ENCODE data around the gene ANKS4B.
"Not testable (repeated sequence)": the region's sequence is repeated elsewhere in the genome, so short reads cannot be mapped to it uniquely, and the experiment has no call there.

Gene ANKS4B

DNA sequence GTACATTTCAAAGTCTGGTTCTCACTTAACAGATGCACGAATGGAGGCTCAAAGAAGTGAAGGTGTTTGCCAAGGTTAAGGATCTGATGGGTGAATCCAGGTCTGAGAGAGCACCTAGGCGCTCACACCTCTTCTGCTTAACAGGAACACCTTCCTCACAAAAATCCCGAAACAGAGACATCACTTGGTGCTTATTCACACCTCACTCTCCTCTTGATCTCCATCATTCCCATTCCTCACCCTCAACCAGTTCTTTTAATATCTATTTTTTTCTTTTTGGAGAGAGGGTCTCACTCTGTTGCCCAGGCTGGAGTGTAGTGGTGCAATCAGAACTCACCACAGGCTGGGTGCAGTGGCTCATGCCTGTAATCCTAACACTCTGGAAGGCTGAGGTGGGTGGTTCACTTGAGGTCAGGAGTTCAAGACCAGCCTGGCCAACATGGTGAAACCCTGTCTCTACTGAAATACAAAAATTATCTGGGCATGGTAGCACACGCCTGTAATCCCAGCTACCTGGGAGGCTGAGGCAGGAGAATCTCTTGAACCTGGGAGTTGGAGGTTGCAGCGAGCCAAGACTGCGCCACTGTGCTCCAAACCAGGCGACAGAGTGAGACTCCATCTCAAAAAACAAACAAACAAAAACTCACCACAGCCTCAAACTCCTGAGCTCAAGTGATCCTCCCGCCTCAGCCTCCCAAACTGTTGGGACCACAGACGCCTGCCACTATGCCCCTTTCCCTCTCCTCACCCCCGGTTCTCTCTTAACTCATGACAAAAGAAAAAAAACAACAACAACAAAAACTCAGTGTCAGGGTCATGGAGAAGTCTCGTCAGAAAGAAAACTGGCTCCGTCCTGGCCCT lies 29.5 kb downstream of the ANKS4B start:
- DNase-seq (ENCODE audit: low read depth): no peak

- DNase-seq (ENCODE audit: low read depth): no peak
Observed at GRCh38 chr16:21263640-21264570, 30.4 kb downstream of the ANKS4B start.

DNA sequence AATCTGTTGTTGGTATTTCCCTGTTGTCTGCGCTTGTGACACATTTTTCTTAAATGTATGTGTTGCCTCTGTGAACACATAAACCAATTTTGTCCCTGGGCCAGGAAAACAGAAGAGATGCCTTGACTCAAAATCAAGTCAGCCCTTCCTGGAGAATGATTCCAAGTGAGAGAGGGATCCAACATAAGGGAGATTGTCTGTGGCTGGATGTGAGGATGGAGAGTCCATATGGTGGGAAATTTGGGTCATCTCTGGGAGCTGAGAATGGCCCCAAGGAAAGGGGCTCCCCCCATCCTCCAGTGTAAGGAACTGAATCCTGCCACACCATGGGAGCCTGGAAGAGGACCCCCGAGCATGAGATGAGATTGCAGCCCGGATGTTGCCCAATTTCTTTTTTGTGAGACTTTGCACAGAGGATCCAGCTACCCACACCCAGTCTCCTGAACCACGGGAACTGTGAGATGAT lies 31.1 kb downstream of the ANKS4B start:
- DNase-seq (ENCODE audit: low read depth): no peak

- no peak for DNase-seq (ENCODE audit: low read depth)
Observed at GRCh38 chr16:21265104-21265837, 31.8 kb downstream of the ANKS4B start.

- DNase-seq (ENCODE audit: low read depth): no peak
Observed at GRCh38 chr16:21267298-21267697, 33.8 kb downstream of the ANKS4B start.

- no peak for DNase-seq (ENCODE audit: low read depth)
Observed at GRCh38 chr16:21268236-21268635, 34.7 kb downstream of the ANKS4B start.

DNA sequence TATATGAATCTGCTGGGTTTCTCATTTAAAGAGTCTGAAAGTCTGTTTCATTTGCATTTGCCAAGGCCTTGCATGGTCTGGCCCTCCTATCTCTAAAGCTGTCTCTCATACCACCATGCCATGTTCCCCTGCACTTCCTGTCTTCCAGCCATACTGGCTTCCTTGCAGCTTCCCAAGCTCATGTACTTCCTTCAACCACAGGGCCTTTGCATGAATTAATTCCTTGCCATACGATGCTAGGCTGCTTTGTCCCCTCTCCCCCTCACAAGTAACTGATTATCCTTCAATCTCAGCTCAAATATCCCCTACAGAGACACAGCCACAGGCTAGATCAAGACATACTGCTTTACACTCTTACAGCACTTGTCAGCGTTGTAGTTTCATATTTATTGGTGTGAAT lies 38.8 kb downstream of the ANKS4B start:
- DNase-seq (ENCODE audit: low read depth): no peak

DNA sequence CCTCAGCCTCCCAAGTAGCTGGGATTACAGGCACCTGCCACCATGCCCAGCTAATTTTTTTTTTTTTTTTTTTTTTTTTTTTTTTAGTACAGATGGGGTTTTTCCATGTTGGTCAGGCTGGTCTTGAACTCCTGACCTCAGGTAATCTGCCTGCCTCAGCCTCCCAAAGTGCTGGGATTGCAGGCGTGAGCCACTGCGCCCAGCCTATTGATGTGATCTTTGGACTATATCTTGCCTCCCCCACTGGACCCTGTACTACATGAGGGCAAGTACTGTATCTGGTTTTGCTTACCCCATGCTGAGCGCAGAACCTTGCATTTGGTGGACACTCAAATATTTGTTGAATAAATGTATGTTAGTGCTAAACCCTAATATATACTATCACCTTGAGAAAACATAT lies 39.3 kb downstream of the ANKS4B start:
- DNase-seq (ENCODE audit: low read depth): not testable (repeated sequence)

GRCh38 chr16:21274172-21274726 lies 40.8 kb downstream of the ANKS4B start:
- DNase-seq (ENCODE audit: low read depth): no peak

- DNase-seq (ENCODE audit: low read depth): no peak
Observed at GRCh38 chr16:21275529-21275928, 42.0 kb downstream of the ANKS4B start.

GRCh38 chr16:21276090-21276489 lies 42.6 kb downstream of the ANKS4B start:
- DNase-seq (ENCODE audit: low read depth): no peak

- DNase-seq (ENCODE audit: low read depth): no peak
Observed at GRCh38 chr16:21277045-21277926, 43.8 kb downstream of the ANKS4B start.

DNA sequence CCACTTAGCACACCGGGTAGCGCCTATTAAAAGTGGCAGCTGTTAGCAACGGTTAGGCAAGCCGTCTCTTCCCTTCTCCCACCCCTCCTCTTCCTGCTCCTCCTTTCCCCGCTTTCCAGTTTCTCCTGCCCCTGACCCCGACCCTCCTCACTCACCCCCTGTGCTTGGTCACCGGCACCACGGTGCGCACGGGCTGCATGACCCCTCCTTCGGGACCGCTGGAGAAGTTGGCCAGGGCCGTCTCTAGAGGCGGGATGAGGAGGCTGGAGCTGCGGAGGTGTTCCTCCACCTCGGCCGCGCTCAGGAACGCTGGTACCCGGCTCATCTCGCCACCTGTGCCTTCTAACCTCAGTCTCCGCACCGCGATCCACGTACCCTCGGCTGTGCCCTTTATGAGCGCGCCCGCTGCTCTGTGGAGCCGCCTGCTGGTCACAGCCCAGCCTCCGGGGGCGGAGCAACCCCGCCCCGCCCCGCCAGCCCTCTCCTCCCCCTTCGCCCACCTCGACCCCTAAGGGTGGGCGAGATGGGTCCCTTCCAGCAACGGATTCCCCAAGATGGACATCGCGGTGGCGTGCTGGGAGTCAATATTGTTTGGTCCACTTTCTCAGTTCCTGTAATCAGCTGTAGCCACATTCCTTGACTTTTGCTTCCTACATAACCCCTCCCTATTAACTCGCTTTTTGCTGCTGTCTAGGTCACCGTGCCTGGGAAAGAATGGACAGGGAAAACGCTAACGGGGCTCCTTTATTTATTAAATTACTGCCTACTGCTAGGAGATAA lies 44.6 kb downstream of the ANKS4B start, which contains the start of gene CRYM:
Gene CRYM, minus strand, starts transcription at position 364 of the 780 bp plus-strand sequence. Its CDS starts 39 bp downstream, at position 325.
- DNase-seq (ENCODE audit: low read depth): no peak

DNA sequence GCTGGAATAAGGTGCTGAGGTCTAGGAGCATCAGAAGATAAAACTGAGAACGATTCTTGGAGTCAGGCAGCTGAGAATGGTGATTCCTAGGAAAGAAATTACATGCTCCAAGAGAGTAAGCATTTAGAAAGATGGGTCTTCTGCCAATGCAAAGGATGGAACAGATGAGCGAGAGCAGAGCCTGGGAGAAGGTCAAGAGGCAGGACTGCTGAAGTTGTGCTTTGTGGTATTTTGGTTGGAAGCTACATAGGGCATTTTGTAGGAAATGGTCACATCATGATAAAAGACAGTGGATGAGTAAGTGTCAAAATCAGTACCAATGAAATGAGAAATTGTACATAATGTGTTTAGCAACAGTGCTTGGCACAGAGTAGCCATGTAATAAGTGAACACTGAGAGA lies 46.0 kb downstream of the ANKS4B start:
- peak; percentile 83 for DNase-seq (ENCODE audit: low read depth)

- DNase-seq (ENCODE audit: low read depth): no peak
Observed at GRCh38 chr16:21281698-21282389, 48.3 kb downstream of the ANKS4B start.

DNA sequence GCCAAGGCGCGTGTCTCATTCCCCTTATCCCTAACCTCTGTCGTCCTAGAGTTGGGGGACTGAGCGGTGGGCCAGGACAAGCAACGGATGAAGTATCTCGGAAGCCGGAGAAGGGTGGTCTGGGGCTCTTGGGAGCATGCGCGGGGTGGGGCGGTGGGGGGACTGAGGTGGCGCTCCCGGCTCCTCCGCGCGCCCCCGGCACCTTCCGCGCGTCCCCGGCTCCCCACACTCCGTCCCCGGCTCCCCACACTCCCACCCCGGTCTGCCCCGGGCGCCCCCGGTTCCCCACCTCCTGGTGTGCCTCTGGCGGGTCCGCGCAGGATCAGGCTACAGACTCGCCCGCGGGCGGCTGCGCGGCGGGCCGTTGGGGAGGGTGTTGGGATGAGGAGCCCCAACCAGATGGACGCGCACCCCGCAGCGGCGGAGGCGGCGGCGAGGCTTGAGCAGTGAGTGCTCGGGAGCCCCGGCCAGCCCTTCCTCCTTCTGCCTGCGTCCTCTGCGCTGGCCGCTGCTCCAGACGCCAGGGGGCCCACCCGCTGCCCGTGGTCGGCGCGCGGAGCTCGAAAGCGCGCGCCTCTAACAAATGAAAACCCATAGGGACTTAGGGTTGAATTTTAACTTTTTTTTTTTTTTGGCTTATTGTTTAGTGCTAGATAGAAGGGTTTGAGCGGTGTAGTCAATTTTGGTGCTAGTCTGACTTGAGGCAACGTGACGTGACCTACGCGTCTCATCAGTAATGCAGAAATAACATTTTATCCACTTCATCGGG lies 50.2 kb downstream of the ANKS4B start:
- no peak for DNase-seq (ENCODE audit: low read depth)

DNA sequence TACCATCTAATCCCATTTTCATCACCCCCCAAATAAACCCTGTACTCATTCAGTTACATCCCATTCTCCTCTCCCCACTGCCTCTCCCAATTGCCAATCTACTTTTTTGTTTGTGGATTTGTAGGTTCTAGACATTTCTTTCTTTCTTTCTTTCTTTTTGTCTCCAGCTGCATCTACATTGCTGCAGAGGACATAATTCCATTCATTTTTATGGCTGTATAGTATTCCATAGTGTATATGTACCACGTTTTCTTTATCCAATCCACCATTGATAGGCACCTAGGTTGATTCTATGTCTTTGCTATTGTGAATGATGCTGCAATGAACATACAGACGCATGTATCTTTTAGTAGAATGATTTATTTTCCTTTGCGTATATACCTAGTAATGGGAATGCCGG lies 50.9 kb downstream of the ANKS4B start:
- no peak for DNase-seq (ENCODE audit: low read depth)

GRCh38 chr16:21285314-21285713 lies 51.8 kb downstream of the ANKS4B start:
- DNase-seq (ENCODE audit: low read depth): no peak

Data from stromal cell of bone marrow (primary cell).